IPS-18a (cell line): ENCODE results near the gene ARHGAP45.

Experiments used
- H3K27ac ChIP-seq: one replicate; pipeline ENCODE4 v1.5.1; 2013; ENCODE audit warnings: low read length
- H3K27me3 ChIP-seq: one replicate; pipeline ENCODE4 v1.6.1; 2013; ENCODE audit warnings: mild to moderate bottlenecking, low read length; ENCODE audit not compliant: control insufficient read depth, insufficient read depth
- H3K36me3 ChIP-seq: one replicate; pipeline ENCODE4 v1.6.1; 2013; ENCODE audit warnings: low read depth, low read length; ENCODE audit not compliant: control insufficient read depth
- H3K4me1 ChIP-seq: one replicate; pipeline ENCODE4 v1.6.1; 2013; ENCODE audit warnings: low read depth, low read length; ENCODE audit not compliant: control insufficient read depth
- H3K4me3 ChIP-seq: one replicate; pipeline ENCODE4 v1.5.1; 2013; ENCODE audit warnings: low read length
- H3K9ac ChIP-seq: one replicate; pipeline ENCODE4 v1.6.1; 2013; ENCODE audit warnings: mild to moderate bottlenecking, low read length, moderate library complexity
- H3K9me3 ChIP-seq: one replicate; pipeline ENCODE4 v1.6.1; 2013; ENCODE audit warnings: low read depth, low read length; ENCODE audit not compliant: control insufficient read depth

ARHGAP45 gene

DNA sequence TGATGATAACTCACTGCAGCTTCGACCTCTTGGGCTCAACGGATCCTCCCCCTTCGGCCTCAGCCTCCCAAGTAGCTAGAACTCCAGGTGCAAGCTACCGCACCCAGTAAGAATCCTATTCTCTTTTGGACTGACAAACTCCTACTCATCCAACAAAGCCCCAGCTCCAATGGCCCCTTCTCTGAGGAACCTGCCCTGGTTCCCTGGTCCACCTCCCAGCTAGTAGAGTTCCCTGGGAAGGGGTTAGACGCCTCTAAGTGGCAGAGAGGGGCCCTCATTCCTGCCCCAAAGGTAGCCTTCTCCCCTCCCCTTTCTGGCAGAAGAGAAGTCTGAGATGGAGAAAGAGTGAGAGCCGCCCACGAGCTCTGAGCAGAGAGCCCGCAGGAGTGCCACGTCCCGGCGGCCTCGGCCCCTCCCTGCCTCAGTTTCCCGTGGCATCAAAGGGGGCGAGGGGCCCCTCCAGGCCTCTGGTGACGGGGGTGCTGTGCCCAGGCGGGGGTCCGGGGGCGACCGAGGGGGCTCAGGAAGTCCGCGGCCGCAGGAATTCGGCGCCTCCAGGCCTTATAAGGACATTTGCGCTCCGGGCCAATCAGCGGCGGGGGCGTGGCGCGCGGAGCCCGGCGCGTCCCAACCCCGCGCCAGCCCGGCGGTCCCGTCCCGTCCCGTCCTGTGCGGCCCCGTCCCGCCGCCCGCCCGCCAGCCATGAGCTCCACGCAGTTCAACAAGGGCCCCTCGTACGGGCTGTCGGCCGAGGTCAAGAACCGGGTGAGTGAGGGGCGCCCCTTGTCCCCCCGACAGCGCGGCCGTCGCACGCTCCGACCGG lies 40.8 kb upstream of the ARHGAP45 start, which contains the start of gene CNN2:
TSS of gene CNN2 (plus strand) at position 649 of the 823 bp plus-strand sequence. CDS start at position 703, 54 bp downstream.
- no peaks in the 10 kb centered on the region for H3K9me3 ChIP-seq
- peak within 1 kb of the TSS; percentile 50 for H3K27ac ChIP-seq
- peak within 1 kb of the TSS; percentile 77 for H3K4me3 ChIP-seq
- H3K9ac ChIP-seq = peak within 1 kb of the TSS; percentile 98
- H3K27me3 ChIP-seq = no peaks in the 10 kb centered on the region
- H3K36me3 ChIP-seq = peaks cover 15% of the 10 kb centered on the region
- H3K4me1 ChIP-seq = no peaks in the 10 kb centered on the region

- H3K27ac ChIP-seq = peak overlapping the region; percentile 50
- peak overlapping the region; percentile 98 for H3K9ac ChIP-seq
- peak overlapping the region; percentile 77 for H3K4me3 ChIP-seq
- H3K4me1 ChIP-seq = no peaks in the 10 kb centered on the region
- peaks cover 20% of the 10 kb centered on the region for H3K36me3 ChIP-seq
- no peaks in the 10 kb centered on the region for H3K27me3 ChIP-seq
- no peaks in the 10 kb centered on the region for H3K9me3 ChIP-seq
Observed at GRCh38 chr19:1026783-1027649, 40.0 kb upstream of the ARHGAP45 start.

DNA sequence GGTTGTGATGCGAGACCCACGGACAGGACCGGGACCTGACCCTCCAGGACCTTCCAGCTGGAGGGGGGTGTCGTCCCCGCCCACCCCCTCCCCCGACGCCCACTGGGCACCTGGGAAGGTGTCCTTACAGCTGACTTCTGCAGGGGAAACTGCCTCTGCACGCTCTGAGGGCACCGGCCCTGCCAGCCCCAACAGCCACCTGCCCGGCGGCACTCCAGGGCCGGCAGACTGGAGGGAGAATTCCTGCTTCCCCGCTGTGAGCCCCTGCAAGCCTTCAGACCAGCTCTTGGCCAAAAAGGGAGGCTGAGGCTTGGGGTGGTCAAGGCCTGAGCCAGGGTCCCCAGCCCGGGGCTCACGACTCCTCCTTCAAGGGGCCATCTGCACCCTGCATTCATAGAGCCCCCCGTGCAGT lies 39.3 kb upstream of the ARHGAP45 start:
- Histone ChIP-seq H3K4me1 (no peaks in the 10 kb centered on the region), H3K9ac (peak overlapping the region; percentile 98), H3K27ac (no peak overlapping the region), H3K4me3 (peak overlapping the region; percentile 77), H3K36me3 (peaks cover 27% of the 10 kb centered on the region), H3K27me3 (no peaks in the 10 kb centered on the region), H3K9me3 (no peaks in the 10 kb centered on the region)

DNA sequence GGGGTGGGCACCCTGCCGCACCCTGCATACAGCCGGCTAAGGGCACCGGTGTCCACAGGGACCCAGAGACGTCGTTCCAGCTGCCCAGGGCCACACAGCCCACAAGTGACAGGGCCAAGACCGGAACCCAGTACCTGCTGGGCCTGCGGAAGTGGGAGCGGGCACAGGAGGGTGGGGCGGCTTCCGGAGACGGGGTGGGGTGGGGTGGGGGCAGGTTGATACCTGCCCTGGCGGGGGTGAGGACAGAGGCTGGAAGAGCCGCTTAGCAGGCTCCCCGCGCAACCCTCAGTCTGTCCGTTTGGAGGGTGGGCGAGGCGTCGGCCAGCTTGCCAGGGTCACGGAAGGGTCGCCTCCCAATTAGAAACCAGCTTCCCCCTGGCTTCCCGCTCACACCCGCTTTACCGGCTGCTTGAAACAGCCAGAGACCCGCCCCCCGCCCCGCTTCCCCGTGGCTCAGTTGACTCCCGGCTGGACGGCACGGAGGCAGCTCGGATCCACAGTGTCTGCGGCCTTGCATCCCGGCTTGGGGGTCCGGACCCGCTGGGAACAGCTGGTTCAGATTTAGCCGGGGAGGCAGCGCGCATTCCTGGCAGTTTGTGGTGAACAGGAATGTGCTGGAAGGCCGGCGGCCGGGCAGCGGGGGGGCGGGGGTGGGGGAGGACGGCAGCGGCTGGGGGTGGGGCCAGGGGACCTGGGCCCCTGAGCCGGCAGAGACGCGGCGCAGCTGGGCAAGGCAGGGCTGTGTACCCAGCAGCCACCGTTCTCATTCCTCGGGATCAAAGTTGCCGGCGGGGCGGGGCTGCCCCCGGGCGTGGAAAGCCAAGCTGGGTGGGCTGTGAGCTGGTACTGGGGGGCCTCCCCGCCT lies 38.7 kb upstream of the ARHGAP45 start:
- no peaks in the 10 kb centered on the region for H3K9me3 ChIP-seq
- no peaks in the 10 kb centered on the region for H3K27me3 ChIP-seq
- peak overlapping the region; percentile 77 for H3K4me3 ChIP-seq
- peak overlapping the region; percentile 98 for H3K9ac ChIP-seq
- peaks cover 33% of the 10 kb centered on the region for H3K36me3 ChIP-seq
- no peaks in the 10 kb centered on the region for H3K4me1 ChIP-seq
- H3K27ac ChIP-seq = no peak overlapping the region

GRCh38 chr19:1032264-1032867 lies 34.6 kb upstream of the ARHGAP45 start:
- Histone ChIP-seq H3K4me1 (no peaks in the 10 kb centered on the region), H3K27me3 (no peaks in the 10 kb centered on the region), H3K4me3 (no peak overlapping the region), H3K27ac (no peak overlapping the region), H3K9me3 (no peaks in the 10 kb centered on the region), H3K9ac (no peak overlapping the region), H3K36me3 (peaks cover 53% of the 10 kb centered on the region)

GRCh38 chr19:1035998-1036621 lies 30.9 kb upstream of the ARHGAP45 start:
- no peak overlapping the region for H3K9ac ChIP-seq
- peaks cover 4% of the 10 kb centered on the region for H3K4me1 ChIP-seq
- no peak overlapping the region for H3K4me3 ChIP-seq
- no peaks in the 10 kb centered on the region for H3K9me3 ChIP-seq
- H3K36me3 ChIP-seq = peaks cover 48% of the 10 kb centered on the region
- H3K27ac ChIP-seq = no peak overlapping the region
- no peaks in the 10 kb centered on the region for H3K27me3 ChIP-seq

DNA sequence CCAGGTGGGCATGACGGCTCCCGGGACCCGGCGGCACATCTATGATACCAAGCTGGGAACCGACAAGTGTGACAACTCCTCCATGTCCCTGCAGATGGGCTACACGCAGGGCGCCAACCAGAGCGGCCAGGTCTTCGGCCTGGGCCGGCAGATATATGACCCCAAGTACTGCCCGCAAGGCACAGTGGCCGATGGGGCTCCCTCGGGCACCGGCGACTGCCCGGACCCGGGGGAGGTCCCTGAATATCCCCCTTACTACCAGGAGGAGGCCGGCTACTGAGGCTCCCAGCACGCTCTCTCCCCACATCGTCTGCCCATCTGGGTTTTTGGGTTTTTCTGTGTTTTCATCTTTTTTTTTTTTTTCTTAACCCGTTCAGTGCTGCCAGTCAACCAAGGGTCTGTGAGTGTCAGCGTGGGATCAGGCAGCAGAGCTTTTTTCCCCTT lies 29.3 kb upstream of the ARHGAP45 start:
- no peak overlapping the region for H3K27ac ChIP-seq
- H3K4me3 ChIP-seq = no peak overlapping the region
- H3K4me1 ChIP-seq = peaks cover 4% of the 10 kb centered on the region
- no peaks in the 10 kb centered on the region for H3K9me3 ChIP-seq
- no peaks in the 10 kb centered on the region for H3K27me3 ChIP-seq
- H3K36me3 ChIP-seq = peaks cover 36% of the 10 kb centered on the region
- no peak overlapping the region for H3K9ac ChIP-seq

GRCh38 chr19:1038978-1039645 lies 27.9 kb upstream of the ARHGAP45 start:
- H3K4me1 ChIP-seq = peaks cover 4% of the 10 kb centered on the region
- no peak overlapping the region for H3K27ac ChIP-seq
- H3K36me3 ChIP-seq = peaks cover 28% of the 10 kb centered on the region
- peak overlapping the region; percentile 71 for H3K4me3 ChIP-seq
- H3K9ac ChIP-seq = no peak overlapping the region
- no peaks in the 10 kb centered on the region for H3K9me3 ChIP-seq
- no peaks in the 10 kb centered on the region for H3K27me3 ChIP-seq

DNA sequence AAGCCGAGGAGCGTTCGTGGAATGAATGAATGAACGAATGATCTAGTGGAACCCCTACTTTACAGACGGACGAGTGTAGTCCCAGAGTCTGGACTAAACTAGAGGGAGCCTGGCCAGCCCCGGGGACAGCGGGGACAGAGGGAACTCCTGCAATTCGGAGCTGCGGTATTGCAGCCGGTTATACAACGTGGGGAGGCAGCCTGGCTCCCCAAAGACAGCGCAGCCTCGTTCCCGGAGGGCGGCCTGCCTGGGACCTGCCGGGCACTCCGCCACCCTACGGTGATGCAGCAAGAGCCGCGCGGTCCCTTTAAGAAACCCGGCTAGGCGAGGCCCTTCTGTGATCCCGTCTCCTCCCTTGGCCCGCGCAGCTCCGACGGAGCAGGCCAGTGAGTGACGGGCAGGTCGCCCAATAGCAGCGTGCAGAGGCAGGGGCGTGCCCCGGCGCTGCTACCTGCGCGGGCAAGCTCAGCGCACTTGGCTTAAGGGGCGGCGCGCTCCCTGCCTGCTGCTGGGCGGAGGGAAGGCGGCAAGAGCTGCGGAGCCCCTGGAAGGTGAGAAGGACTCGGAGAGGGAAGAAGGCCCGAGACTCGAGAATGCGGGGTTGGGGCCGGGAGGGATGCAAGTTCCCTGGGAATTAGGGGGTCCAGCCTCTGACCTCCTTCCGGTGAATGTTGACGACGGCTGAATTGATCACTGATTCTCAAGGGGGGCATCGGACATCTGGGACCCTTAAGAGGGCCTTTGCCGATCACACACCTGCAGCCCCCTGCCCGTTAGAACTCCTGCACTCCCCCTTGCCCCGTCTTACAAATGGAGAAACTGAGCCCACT lies 27.1 kb upstream of the ARHGAP45 start, which contains the start of gene ABCA7:
TSS of gene ABCA7 (plus strand) at position 462 of the 830 bp plus-strand sequence. CDS start 1,255 bp downstream, outside the sequence.
- Histone ChIP-seq H3K27me3 (no peaks in the 10 kb centered on the region), H3K4me3 (peak within 1 kb of the TSS; percentile 71), H3K4me1 (peaks cover 4% of the 10 kb centered on the region), H3K9me3 (no peaks in the 10 kb centered on the region), H3K36me3 (peaks cover 28% of the 10 kb centered on the region), H3K27ac (no peak within 1 kb of the TSS), H3K9ac (peak within 1 kb of the TSS; percentile 52)
